Adrenal gland (tissue), 12 donors: ENCODE data around the gene MAP3K2. TPM values are rescaled to one million over a fixed set of nuclear protein-coding genes. Genes with fewer than 3 reads are reported as not detected.

Experiments
- DNase-seq, 7 donors: peaks; one replicate each; pipeline ENCODE4 v3.0.0-alpha.2; 2019 to 2020
- H3K27ac ChIP-seq, 5 donors: fragments of 200-600 bp; sonication (generic) in 4 of 5; 1 replicate in 3 of 5; 2 replicates in 2 of 5; pipeline versions ENCODE4 v1.5.1 to v1.8.0; 2016 to 2020; ENCODE audit warnings: mild to moderate bottlenecking in 1 of 5
- H3K27me3 ChIP-seq: fragments of 200-600 bp; 2 replicates; pipeline ENCODE4 v1.8.0; 2021
- H3K36me3 ChIP-seq, 2 donors: fragments of 200-600 bp; replicated peaks in 1 of 2; 1 replicate in 1 of 2; 2 replicates in 1 of 2; pipeline versions ENCODE4 v1.5.1 to v1.8.0; 2018 to 2022
- H3K4me1 ChIP-seq, 2 donors: fragments of 200-600 bp; replicated peaks in 1 of 2; 1 replicate in 1 of 2; 2 replicates in 1 of 2; pipeline versions ENCODE4 v1.5.1 to v1.8.0; 2018 to 2021
- H3K4me3 ChIP-seq, 4 donors: fragments of 200-600 bp; sonication (generic) in 3 of 4; one replicate each; pipeline ENCODE4 v1.5.1; 2016 to 2018
- H3K9me3 ChIP-seq, 3 donors: fragments of 200-600 bp; sonication (generic) in 1 of 3; replicated peaks in 1 of 3; 1 replicate in 2 of 3; 2 replicates in 1 of 3; pipeline versions ENCODE4 v1.5.1 to v1.8.0; 2016 to 2021
- CTCF ChIP-seq, 6 experiments: fragments of 450-650 bp in 4 of 6; fragments of 200-600 bp in 2 of 6; sonication (generic) in 1 of 6; IDR thresholded peaks; 1 replicate in 5 of 6; 2 replicates in 1 of 6; pipeline versions ENCODE4 v1.5.1 to v1.8.0; 2016 to 2021; ENCODE audit warnings: antibody characterized with exemption in 6 of 6, mild to moderate bottlenecking in 2 of 6, moderate library complexity in 1 of 6
- POLR2A ChIP-seq, 2 donors: fragments of 450-650 bp; IDR thresholded peaks; one replicate each; pipeline ENCODE4 v1.6.1; 2017; ENCODE audit warnings: antibody characterized with exemption in 2 of 2, mild to moderate bottlenecking in 2 of 2, moderate library complexity in 1 of 2
- WGBS, 4 donors: extraction: QIAGEN DNeasy Blood & Tissue Kit in 2 of 4; methylation state at CpG; one replicate each; pipeline versions ENCODE4 v1.1.5 to v1.1.7; 2013 to 2017; 5-methylcytosine and 5-hydroxymethylcytosine counted together
- intact Hi-C, 2 donors: fragments of 100-400 bp; cut with DNase I; formaldehyde crosslinking; loops; one replicate each; pipeline versions ENCODE4 v1.14.1 to v1.15.0; 2022 to 2023
- polyA plus RNA-seq, 3 donors: library from polyadenylated mRNA; stranded (reverse); fragments of 200-250 nt in 2 of 3; fragments of 350-450 nt in 1 of 3; fragmentation: Illumina TruSeq in 1 of 3; extraction: RNeasy Lipid Tissue Mini Kit (QIAGEN cat#74804) in 1 of 3; gene quantifications; one replicate each; pipeline ENCODE4 v1.2.3, GENCODE V29; 2013 to 2014
- total RNA-seq, 9 donors: library from RNA; depleted of rRNA in 4 of 9; stranded (reverse); fragments of >200 nt in 4 of 9; fragments of 120-200 nt in 1 of 9; fragmentation: NEBNext Ultra II Directional in 1 of 9; extraction: Animal tissue kit (Norgen Biotek cat#: 25700) in 1 of 9; gene quantifications; one replicate each; pipeline versions ENCODE4 v1.1.0 to v1.2.4, GENCODE V29; 2013 to 2023
- donor health status: healthy with polysubstance abuse.
- donor health status: Bipolar disorder and iron deficiency.
- donor health status: DM: yes; HTN: yes; CAD: no.
- donor health status: DM: no; HTN: no; CAD: no.
- donor health status: DM: no; HTN: no; CAD: no.
- donor health status: DM: yes; HTN: yes; CAD: no.

Gene MAP3K2
- total and polyA plus RNA-seq, 12 donors, result 4.2 to 91.6 (median 49.2) TPM

GRCh38 chr2:127428057-127428814, 40.5 kb upstream of the MAP3K2 start:
- WGBS, 4 donors, result 93 to 96% (median 95%) methylated on average over 16 to 36 of the region's 36 CpGs
- peak in 1 of 7 donors; percentile 23 for DNase-seq
- H3K36me3 ChIP-seq, result no peaks in the 10 kb centered on the region
- H3K4me1 ChIP-seq, result peaks cover 7 to 8% of the 10 kb centered on the region in 2 donors
- H3K27me3 ChIP-seq, result peaks cover 9% of the 10 kb centered on the region
- H3K4me3 ChIP-seq, result no peak overlapping the region
- TF ChIP-seq CTCF (IDR thresholded peaks at IDR 0.05) (no peak), POLR2A (IDR thresholded peaks at IDR 0.05) (no peak)
- no peak overlapping the region for H3K27ac ChIP-seq
- intact Hi-C loops, result loop anchor here (5.0 to 10.0 kb wide), 2 partner anchors 47 to 49 kb away; no protein-coding TSS in a partner anchor
- H3K9me3 ChIP-seq, result no peaks in the 10 kb centered on the region

DNA sequence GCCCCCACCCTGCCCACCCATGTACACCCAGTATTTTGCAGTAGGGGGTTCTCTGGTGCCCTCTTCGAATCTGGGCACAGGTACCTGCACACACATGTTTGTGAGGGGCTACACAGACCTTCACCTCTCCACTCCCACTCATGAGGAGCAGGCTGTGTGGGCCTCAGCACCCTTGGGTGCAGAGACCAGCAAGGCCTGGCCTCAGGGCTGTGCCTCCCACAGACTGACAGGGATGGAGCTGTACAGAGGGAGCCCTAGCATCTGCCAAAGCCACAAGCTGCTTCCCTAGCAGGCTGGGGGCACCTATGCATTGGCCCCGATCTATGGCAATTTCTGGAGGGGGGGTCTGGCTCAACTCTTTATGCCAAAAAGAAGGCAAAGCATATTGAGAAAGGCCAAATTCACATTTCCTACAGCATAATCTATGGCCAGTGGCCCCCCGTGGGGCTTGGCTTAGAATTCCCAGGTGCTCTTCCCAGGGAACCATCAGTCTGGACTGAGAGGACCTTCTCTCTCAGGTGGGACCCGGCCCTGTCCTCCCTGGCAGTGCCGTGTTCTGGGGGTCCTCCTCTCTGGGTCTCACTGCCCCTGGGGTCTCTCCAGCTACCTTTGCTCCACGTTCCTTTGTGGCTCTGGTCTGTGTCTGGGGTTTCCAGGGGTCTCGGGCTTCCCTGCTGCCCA, 39.7 kb upstream of the MAP3K2 start:
- Histone ChIP-seq H3K4me3 (no peak overlapping the region), H3K4me1 (peaks cover 10 to 15% of the 10 kb centered on the region in 2 donors), H3K27ac (no peak overlapping the region), H3K36me3 (no peaks in the 10 kb centered on the region), H3K9me3 (no peaks in the 10 kb centered on the region), H3K27me3 (peaks cover 16% of the 10 kb centered on the region)
- intact Hi-C loops, result loop anchor here (5.0 to 10.0 kb wide), 2 partner anchors 47 to 50 kb away; no protein-coding TSS in a partner anchor
- peak in 1 of 7 donors; percentile 14 for DNase-seq
- WGBS, 4 donors, result 77 to 94% (median 83%) methylated on average over 3 to 7 of the region's 7 CpGs
- TF ChIP-seq CTCF (IDR thresholded peaks at IDR 0.05) (no peak), POLR2A (IDR thresholded peaks at IDR 0.05) (no peak)

DNA sequence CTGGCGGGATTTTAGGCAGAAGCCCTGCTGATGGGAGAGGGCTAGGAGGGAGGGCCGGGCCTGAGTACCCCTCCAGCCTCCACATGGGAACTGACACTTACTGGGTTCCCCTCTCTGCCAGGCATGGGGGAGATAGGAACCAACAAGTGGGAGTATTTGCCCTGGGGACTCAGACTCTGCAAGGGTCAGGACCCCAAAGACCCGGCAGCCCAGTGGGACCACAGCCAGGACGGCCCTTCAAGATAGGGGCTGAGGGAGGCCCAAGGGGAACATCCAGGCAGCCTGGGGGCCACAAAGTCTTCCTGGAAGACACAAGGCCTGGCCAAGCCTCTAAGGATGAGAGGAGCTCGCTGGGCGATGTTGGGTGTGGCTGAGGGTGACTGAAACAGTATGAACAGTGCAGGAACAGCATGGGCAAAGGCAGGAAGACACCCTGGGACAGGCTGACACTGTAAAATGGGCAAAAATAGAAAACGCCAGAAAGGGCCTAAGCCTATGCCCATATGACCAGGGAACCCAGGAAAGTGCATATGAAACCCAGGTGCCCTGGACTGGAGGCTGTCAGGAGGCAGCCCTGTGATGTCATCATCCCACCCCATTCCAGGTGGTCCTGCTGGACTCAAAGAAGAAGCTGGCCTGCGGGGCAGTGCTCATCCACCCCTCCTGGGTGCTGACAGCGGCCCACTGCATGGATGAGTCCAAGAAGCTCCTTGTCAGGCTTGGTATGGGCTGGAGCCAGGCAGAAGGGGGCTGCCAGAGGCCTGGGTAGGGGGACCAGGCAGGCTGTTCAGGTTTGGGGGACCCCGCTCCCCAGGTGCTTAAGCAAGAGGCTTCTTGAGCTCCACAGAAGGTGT, 39.0 kb upstream of the MAP3K2 start:
- Histone ChIP-seq H3K4me1 (peaks cover 10 to 16% of the 10 kb centered on the region in 2 donors), H3K9me3 (no peaks in the 10 kb centered on the region), H3K27ac (no peak overlapping the region), H3K27me3 (peaks cover 21% of the 10 kb centered on the region), H3K36me3 (no peaks in the 10 kb centered on the region), H3K4me3 (no peak overlapping the region)
- TF ChIP-seq POLR2A (IDR thresholded peaks at IDR 0.05) (no peak), CTCF (IDR thresholded peaks at IDR 0.05) (no peak)
- peak in 1 of 7 donors; percentile 33 for DNase-seq
- intact Hi-C loops, result loop anchor here (5.0 to 10.0 kb wide), 2 partner anchors 48 to 51 kb away; no protein-coding TSS in a partner anchor
- 87 to 92% (median 90%) methylated on average over 8 to 10 of the region's 10 CpGs for WGBS, 4 donors
